ENCODE measurements around the gene YWHAB. TPM values are rescaled to one million over a fixed set of nuclear protein-coding genes. Genes with fewer than 3 reads are reported as not detected.
A peak's percentile ranks its signal among the peaks of the same experiment; 100 is the strongest.
"Not testable (repeated sequence)": the region's sequence is repeated elsewhere in the genome, so short reads cannot be mapped to it uniquely, and the experiment has no call there.

The YWHAB gene
- polyA plus RNA-seq, 4 donors, result 146 to 253 (median 219) TPM

GRCh38 chr20:44866703-44867335 lies 18.7 kb upstream of the YWHAB start:
- DNase-seq (ENCODE audit: low read depth in 4 of 4, low spot score in 3 of 4), result no peak

DNA sequence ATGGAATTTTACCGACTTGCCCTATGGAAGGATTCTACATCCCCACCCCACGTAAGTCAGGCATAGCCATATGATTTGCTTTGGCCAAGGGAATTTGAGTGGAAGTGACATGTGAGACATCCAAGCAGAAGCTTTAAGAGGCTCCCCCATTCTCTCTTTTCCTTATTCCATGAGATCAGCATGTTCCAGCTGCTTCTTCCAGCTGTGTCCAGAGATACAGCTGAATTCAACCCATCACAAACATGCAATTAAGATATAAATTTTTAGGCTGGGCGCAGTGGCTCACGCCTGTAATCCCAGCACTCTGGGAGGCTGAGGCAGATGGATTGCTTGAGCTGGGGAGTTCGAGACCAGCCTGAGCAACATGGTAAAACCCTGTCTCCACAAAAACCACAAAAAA lies 16.0 kb upstream of the YWHAB start:
- DNase-seq (ENCODE audit: low read depth in 4 of 4, low spot score in 3 of 4), result no peak

DNA sequence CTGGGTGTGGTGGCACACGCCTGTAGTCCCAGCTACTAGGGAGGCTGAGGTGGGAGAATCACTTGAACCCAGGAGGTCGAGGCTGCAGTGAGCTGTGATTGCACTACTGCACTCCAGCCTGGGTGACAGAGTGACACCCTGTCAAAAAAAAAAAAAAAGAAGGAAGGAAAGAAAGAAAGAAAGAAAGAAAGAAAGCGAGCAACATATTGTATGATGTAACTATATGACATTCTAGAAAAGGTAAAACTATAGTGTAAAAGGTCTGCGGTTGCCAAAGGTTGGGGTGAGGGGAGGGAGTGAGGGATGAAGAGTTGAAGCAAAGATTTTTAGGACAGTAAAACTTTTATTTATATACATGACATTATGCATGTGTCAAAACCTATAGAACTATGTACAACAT lies 3.1 kb upstream of the YWHAB start:
- DNase-seq (ENCODE audit: low read depth in 4 of 4, low spot score in 3 of 4), result not testable (repeated sequence)

DNA sequence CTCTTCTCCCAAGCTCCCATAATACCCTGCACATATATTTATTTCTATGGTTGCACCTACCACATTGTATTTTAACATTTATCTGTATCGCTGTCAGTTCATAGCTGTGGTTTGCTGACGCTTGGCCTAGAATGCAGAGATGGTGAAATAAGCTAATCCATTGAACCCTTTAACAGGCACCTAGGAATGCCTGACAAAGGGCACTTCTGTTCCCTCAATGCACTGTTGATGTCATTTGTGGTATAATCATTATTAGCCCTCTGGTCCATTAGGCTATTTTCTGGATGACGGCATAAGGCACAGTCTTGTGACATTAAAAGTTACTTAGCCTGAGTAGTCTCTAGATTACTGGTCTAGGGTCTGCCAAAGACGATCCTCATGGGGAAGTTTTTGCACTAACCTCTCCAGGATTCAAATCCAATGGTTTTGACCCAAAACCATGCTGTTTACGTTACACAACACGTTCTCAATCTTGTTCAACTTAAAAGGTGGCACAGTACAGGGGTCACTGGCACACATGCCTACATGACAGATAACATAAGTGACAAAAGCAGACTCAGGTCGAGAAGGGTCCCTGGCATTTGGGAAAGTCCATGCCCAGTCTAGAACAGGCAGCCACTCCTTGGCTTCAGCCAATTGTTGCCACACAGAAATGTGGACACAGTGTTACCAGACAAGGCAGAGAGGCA lies 2.1 kb upstream of the YWHAB start:
- DNase-seq (ENCODE audit: low read depth in 4 of 4, low spot score in 3 of 4), result no peak

GRCh38 chr20:44884907-44885391 lies 556 bp upstream of the YWHAB start:
- no peak for DNase-seq (ENCODE audit: low read depth in 4 of 4, low spot score in 3 of 4)

- no peak for DNase-seq (ENCODE audit: low read depth in 4 of 4, low spot score in 3 of 4)
Measured at GRCh38 chr20:44886266-44886651, 754 bp downstream of the YWHAB start.

- DNase-seq (ENCODE audit: low read depth in 4 of 4, low spot score in 3 of 4), result no peak
Measured at GRCh38 chr20:44886828-44887227, 1.3 kb downstream of the YWHAB start.

- no peak for DNase-seq (ENCODE audit: low read depth in 4 of 4, low spot score in 3 of 4)
Measured at GRCh38 chr20:44887466-44887865, 2.0 kb downstream of the YWHAB start.

DNA sequence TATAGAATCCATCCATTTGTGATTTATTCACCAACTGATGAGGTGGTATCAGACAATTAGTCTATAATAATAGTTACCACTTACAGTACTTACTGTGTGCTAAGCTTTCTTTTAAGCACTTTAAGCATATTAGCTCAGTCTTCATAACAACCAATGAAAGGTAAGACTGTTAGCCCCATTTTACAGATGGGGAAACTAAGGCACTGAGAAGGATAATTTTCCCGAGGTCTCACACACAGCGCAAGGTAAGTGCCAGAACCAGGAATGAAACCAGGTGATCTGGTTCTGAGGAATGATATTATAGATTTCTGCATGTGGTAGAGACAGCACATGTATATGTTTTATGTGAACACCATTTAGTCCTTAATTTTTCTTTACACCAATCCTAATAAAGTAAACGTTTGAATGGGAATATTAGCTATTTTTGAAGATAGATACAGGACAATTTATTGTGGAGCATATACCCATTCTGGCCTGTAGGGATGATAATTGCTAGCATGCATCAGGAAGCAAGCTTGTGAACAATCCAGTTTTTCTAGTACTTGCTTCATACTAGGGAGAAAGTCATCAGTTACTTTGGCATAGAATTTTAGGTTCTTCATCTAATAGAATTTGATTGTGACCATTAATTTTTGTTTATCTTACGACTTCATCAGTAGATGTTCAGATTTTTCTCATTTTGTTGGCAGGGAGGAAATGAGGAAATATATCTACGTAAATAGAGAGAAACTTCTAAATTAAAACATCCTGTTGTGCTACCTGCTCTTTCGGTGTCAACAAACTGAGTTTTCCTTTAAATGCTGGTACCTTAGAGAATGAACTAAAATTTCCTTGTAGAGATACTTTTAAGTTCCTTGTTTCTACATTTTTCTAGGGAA lies 3.0 kb downstream of the YWHAB start:
- no peak for DNase-seq (ENCODE audit: low read depth in 4 of 4, low spot score in 3 of 4)

DNA sequence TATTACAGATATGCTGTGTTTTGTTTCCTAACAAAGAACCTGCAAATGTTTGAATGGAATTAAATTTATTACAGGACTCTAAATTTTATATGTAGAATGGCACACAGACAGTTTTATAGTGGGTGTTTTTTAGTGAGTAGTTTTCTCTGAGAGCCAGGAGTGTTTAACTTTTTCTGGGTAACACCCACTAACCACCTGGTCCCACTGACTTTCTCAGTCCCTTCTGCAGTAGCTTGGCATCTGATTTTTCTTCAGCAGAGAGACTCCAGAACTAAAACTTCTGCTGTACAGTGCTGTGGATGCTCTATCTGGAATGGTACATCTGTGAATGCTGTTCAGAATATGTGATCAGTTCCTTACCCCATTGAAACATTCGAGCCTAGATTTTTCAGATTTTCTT lies 6.3 kb downstream of the YWHAB start:
- no peak for DNase-seq (ENCODE audit: low read depth in 4 of 4, low spot score in 3 of 4)

- no peak for DNase-seq (ENCODE audit: low read depth in 4 of 4, low spot score in 3 of 4)
Measured at GRCh38 chr20:44894959-44895358, 9.5 kb downstream of the YWHAB start.

DNA sequence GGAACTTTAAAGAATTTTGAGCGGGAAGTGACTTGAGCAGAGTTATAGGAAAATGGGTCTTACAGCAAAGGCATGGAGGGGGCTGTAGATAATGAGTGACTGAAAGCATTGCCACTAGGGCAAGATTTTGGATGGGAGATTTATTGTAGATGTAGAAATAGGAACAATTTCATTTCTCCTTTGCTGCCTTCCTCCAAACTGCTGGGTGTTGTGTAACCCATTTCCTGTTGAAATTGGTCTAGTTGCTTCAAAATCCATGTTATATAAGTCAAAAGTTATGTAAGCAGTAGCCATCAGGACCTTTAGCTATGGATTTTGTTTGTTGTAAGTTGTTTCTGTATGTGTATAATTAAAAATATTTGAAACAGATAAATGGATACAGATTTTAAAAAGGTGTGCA lies 11.1 kb downstream of the YWHAB start:
- DNase-seq (ENCODE audit: low read depth in 4 of 4, low spot score in 3 of 4), result no peak

GRCh38 chr20:44897133-44897532 lies 11.6 kb downstream of the YWHAB start:
- DNase-seq (ENCODE audit: low read depth in 4 of 4, low spot score in 3 of 4), result no peak

- no peak for DNase-seq (ENCODE audit: low read depth in 4 of 4, low spot score in 3 of 4)
Measured at GRCh38 chr20:44900231-44900854, 14.8 kb downstream of the YWHAB start.

GRCh38 chr20:44901974-44902373 lies 16.5 kb downstream of the YWHAB start:
- DNase-seq (ENCODE audit: low read depth in 4 of 4, low spot score in 3 of 4), result no peak

GRCh38 chr20:44904377-44904776 lies 18.9 kb downstream of the YWHAB start:
- DNase-seq (ENCODE audit: low read depth in 4 of 4, low spot score in 3 of 4), result no peak

DNA sequence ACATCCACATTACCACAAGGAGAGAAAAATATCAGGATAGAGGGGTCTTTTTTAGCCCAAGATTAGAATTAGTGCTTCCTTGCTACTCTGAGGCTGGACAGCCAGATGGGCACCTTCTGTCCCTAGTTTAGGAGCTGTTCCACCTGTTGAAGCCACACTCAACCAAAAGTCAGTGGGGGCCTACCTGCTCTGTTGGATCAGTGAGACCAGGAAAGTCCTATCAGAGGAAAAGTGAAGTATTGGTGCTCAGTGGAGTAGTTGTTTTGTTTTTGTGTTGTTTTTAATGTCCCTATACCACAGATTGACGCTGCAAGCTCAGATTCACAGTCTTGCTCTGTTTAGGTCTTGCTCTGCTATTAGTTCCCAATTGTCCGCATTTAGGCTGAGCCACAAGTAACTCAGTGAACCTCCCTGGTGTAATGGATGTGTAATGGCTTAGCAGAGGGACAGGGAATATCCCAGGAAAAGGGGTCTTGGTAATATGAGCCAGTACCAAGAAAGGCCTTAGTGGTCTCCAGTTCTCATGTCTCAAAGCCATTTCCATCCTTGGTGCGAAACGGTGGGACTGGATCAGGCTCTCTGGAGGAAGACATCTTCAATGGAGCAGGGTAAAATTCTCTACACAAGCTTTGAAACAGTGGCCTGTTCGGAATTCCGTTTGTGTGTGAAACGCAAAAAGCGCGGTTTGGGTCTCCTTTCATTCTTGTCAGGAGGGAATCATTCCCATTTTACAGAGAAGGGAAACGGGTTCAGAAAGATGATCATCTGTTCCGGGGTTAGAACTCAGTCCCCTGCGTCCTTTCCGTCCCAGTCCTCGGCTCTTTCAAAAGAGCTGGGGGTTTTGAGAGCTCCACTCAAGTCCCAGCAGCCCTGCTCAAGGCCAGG lies 23.7 kb downstream of the YWHAB start:
- DNase-seq (ENCODE audit: low read depth in 4 of 4, low spot score in 3 of 4), result no peak

DNA sequence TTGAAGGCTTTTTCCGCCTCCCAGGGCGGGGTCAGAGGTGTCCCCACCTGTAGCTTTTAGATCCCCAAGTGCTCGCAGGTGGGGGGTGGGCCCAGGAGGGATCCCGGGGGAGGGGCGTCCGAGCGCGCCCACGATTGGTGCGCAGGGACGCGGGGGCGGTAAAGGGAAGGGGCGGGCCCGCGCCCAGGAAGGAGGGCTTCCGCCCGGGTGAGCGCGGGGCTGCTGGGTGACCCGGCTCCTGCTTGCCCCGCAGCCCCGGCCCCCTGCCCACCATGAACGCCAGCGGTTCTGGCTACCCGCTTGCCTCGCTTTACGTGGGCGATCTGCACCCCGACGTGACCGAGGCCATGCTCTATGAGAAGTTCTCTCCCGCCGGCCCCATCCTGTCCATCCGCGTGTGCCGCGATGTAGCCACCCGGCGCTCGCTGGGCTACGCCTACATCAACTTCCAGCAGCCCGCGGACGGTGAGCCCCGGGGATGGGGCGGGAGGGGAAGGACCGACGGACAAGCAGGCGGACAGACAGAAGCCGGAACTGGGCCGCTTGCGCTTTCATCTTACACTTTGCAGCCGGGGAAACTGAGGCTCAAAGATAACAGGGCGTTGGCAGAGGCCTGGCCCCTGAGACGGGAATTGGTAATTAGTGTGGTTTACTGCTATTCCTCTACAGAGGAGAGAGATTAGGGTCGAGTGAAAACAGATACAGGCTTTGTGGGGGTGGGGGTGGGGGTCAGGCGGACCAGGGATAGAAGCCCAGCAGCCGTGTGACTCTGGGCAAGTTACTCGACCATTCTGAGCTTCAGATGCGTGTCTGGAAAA lies 24.6 kb downstream of the YWHAB start, which contains the start of gene PABPC1L:
TSS of gene PABPC1L (plus strand) at position 189 of the 818 bp plus-strand sequence. CDS start at position 273, 84 bp downstream.
- DNase-seq (ENCODE audit: low read depth in 4 of 4, low spot score in 3 of 4), result peak in 3 of 4 donors; percentile 25 to 45 (median 38)

- DNase-seq (ENCODE audit: low read depth in 4 of 4, low spot score in 3 of 4), result no peak
Measured at GRCh38 chr20:44910690-44911262, 25.3 kb downstream of the YWHAB start.

All from left renal pelvis (tissue), 4 donors.